ENCODE results near the gene RASAL2. TPM values are rescaled to one million over a fixed set of nuclear protein-coding genes. Genes with fewer than 3 reads are reported as not detected.

The RASAL2 gene
- total and polyA plus RNA-seq, 10 donors, result 0.42 to 24.4 (median 14.6) TPM

GRCh38 chr1:178371933-178372388 is 278.1 kb downstream of the RASAL2 start:
- Histone ChIP-seq H3K4me1 (peaks cover 0 to 11% (median 7%) of the 10 kb centered on the region in 6 donors), H3K36me3 (no peaks in the 10 kb centered on the region), H3K27me3 (replicated peaks in 1 of 7) (no peaks in the 10 kb centered on the region), H3K4me3 (no peak overlapping the region), H3K27ac (no peak overlapping the region), H3K9me3 (no peaks in the 10 kb centered on the region)
- intact Hi-C loops (cut with DNase I; ENCODE audit: low total_unique reads), result no loop called here
- TF ChIP-seq POLR2A (IDR thresholded peaks at IDR 0.05) (no peak), POLR2AphosphoS5 (IDR thresholded peaks at IDR 0.05) (no peak)
- TF ChIP-seq, protein P1, sequence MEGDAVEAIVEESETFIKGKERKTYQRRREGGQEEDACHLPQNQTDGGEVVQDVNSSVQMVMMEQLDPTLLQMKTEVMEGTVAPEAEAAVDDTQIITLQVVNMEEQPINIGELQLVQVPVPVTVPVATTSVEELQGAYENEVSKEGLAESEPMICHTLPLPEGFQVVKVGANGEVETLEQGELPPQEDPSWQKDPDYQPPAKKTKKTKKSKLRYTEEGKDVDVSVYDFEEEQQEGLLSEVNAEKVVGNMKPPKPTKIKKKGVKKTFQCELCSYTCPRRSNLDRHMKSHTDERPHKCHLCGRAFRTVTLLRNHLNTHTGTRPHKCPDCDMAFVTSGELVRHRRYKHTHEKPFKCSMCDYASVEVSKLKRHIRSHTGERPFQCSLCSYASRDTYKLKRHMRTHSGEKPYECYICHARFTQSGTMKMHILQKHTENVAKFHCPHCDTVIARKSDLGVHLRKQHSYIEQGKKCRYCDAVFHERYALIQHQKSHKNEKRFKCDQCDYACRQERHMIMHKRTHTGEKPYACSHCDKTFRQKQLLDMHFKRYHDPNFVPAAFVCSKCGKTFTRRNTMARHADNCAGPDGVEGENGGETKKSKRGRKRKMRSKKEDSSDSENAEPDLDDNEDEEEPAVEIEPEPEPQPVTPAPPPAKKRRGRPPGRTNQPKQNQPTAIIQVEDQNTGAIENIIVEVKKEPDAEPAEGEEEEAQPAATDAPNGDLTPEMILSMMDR (IDR thresholded peaks at IDR 0.05 in 8 of 11, conservative IDR thresholded peaks at IDR 0.05 in 3 of 11), result no peak
- no peak for DNase-seq
- WGBS, 5 donors, result 35 to 43% (median 38%) methylated on average over 4 of the region's 4 CpGs

- intact Hi-C loops (cut with DNase I; ENCODE audit: low total_unique reads), result no loop called here
- no peaks in the 10 kb centered on the region for H3K9me3 ChIP-seq
- H3K27ac ChIP-seq, result no peak overlapping the region
- no peaks in the 10 kb centered on the region for H3K27me3 ChIP-seq (replicated peaks in 1 of 7)
- no peak for DNase-seq
- TF ChIP-seq POLR2AphosphoS5 (IDR thresholded peaks at IDR 0.05), result no peak
- no peak for TF ChIP-seq POLR2A (IDR thresholded peaks at IDR 0.05)
- TF ChIP-seq, protein P1 (IDR thresholded peaks at IDR 0.05 in 8 of 11, conservative IDR thresholded peaks at IDR 0.05 in 3 of 11), result no peak
- no peak overlapping the region for H3K4me3 ChIP-seq
- peaks cover 0 to 11% (median 7%) of the 10 kb centered on the region in 6 donors for H3K4me1 ChIP-seq
- H3K36me3 ChIP-seq, result no peaks in the 10 kb centered on the region
- 52 to 81% (median 59%) methylated on average over 1 of the region's 1 CpG for WGBS, 5 donors
These were observed 280.1 kb downstream of the RASAL2 start for GRCh38 chr1:178374016-178374415.

DNA sequence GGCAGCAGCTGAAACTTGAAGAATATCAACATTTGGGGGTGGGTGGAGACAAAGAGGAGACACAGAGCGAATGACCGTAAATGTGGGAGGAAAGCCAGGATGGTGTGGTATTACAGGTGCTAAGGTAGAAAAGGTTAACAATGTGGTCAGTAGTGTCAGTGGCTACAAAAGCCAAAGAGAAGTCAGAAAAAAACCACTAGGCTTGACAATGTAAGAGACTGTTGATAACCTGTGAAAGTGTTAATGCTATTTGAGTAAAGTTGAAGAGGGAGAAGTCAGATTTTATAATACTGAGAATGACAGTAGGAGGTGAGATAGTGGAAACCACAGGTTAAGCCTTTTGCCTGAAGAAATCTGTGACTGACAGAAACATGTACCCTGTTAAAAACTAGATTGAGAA is 282.1 kb downstream of the RASAL2 start:
- no peak overlapping the region for H3K4me3 ChIP-seq
- H3K27me3 ChIP-seq (replicated peaks in 1 of 7), result no peaks in the 10 kb centered on the region
- DNase-seq, result no peak
- WGBS, 5 donors, result 76 to 91% (median 88%) methylated on average over 2 of the region's 2 CpGs
- H3K36me3 ChIP-seq, result no peaks in the 10 kb centered on the region
- H3K4me1 ChIP-seq, result peaks cover 0 to 11% (median 7%) of the 10 kb centered on the region in 6 donors
- TF ChIP-seq POLR2A (IDR thresholded peaks at IDR 0.05) (no peak), POLR2AphosphoS5 (IDR thresholded peaks at IDR 0.05) (no peak)
- TF ChIP-seq, protein P1 (IDR thresholded peaks at IDR 0.05 in 8 of 11, conservative IDR thresholded peaks at IDR 0.05 in 3 of 11), result no peak
- intact Hi-C loops (cut with DNase I; ENCODE audit: low total_unique reads), result no loop called here
- no peaks in the 10 kb centered on the region for H3K9me3 ChIP-seq
- H3K27ac ChIP-seq, result no peak overlapping the region

DNA sequence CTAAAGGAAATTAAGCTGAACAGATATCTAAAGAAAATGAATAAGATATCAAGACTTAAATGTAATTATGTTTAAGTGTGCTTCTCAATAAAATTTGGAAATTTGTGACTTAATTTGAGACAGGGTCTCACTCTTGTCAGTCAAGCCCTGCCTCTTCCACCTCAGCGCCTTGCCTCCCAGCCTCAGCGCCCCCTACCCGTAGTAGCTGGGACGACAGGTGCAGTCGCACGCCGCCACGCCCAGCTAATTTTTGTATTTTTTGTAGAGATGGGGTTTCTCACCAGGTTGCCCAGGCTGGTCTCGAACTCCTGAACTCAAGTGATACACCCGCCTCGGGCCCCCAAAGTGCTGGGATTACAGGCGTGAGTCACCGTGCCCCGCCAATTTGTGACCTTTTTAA is 285.9 kb downstream of the RASAL2 start:
- Histone ChIP-seq H3K36me3 (no peaks in the 10 kb centered on the region), H3K4me1 (no peaks in the 10 kb centered on the region), H3K27me3 (replicated peaks in 1 of 7) (no peaks in the 10 kb centered on the region), H3K9me3 (no peaks in the 10 kb centered on the region), H3K4me3 (no peak overlapping the region), H3K27ac (no peak overlapping the region)
- WGBS, 5 donors, result 87 to 91% (median 88%) methylated on average over 14 of the region's 14 CpGs
- DNase-seq, result no peak
- TF ChIP-seq, protein P1 (IDR thresholded peaks at IDR 0.05 in 8 of 11, conservative IDR thresholded peaks at IDR 0.05 in 3 of 11), result no peak
- TF ChIP-seq POLR2A (IDR thresholded peaks at IDR 0.05) (no peak), POLR2AphosphoS5 (IDR thresholded peaks at IDR 0.05) (no peak)
- intact Hi-C loops (cut with DNase I; ENCODE audit: low total_unique reads), result no loop called here

Measured in spleen (tissue), 11 donors.